HEK293 (cell line): ENCODE results near the gene MTOR.

Experiments
- CTCF ChIA-PET: fragments of 350-600 bp; formaldehyde crosslinking; extraction: SDS; loops from one replicate; lab custom pipeline; 2021; ENCODE audit warnings: antibody characterized with exemption; lab: Yijun Ruan, JAX
- POLR2A ChIA-PET: fragments of 300-600 bp; formaldehyde crosslinking; extraction: SDS; loops from one replicate; lab custom pipeline; 2020; ENCODE audit warnings: antibody characterized with exemption, inconsistent platforms; lab: Yijun Ruan, JAX
- H3K27ac ChIP-seq: fragments of 200-500 bp; sonication (Bioruptor generic); 2 replicates; pipeline ENCODE4 v1.5.1; 2014; ENCODE audit warnings: low read depth, low read length, control low read depth, inconsistent platforms; ENCODE audit errors: extremely low read depth
- H3K36me3 ChIP-seq, 2 experiments: fragments of 200-500 bp in 1 of 2; sonication (Bioruptor generic) in 1 of 2; 1 replicate in 1 of 2; 2 replicates in 1 of 2; pipeline ENCODE4 v1.5.1; 2014 to 2017; ENCODE audit warnings: inconsistent platforms in 2 of 2, low read length in 2 of 2; ENCODE audit not compliant: control insufficient read depth in 2 of 2, insufficient read depth in 1 of 2
- H3K4me1 ChIP-seq: fragments of 200-500 bp; sonication (Bioruptor generic); 2 replicates; pipeline ENCODE4 v1.5.1; 2014; ENCODE audit warnings: mild to moderate bottlenecking, low read length, inconsistent platforms; ENCODE audit not compliant: control insufficient read depth, insufficient read depth
- H3K4me3 ChIP-seq: 2 replicates; pipeline ENCODE4 v1.5.1; 2011; ENCODE audit warnings: low read depth, mild to moderate bottlenecking, control low read depth, low read length, moderate library complexity
- H3K9me3 ChIP-seq: fragments of 200-500 bp; sonication (Bioruptor generic); 2 replicates; pipeline ENCODE4 v1.5.1; 2014; ENCODE audit warnings: low read depth, low read length, inconsistent platforms; ENCODE audit not compliant: control insufficient read depth, insufficient read depth
- AEBP2 ChIP-seq: fragments of 450-650 bp; formaldehyde crosslinking; IDR thresholded peaks from 2 replicates; pipeline ENCODE4 v1.5.1; 2016; ENCODE audit warnings: missing biosample characterization, missing genetic modification characterization, borderline replicate concordance
- EGR2 ChIP-seq: fragments of 450-650 bp; formaldehyde crosslinking; IDR thresholded peaks from 2 replicates; pipeline ENCODE4 v1.5.1; 2016; ENCODE audit warnings: low read depth, missing biosample characterization, missing genetic modification characterization
- KLF7 ChIP-seq: fragments of 450-650 bp; formaldehyde crosslinking; IDR thresholded peaks from 2 replicates; pipeline ENCODE4 v1.5.1; 2016; ENCODE audit warnings: missing biosample characterization, missing genetic modification characterization, borderline replicate concordance
- OVOL3 ChIP-seq: fragments of 450-650 bp; formaldehyde crosslinking; IDR thresholded peaks from 2 replicates; pipeline ENCODE4 v1.5.1; 2016; ENCODE audit warnings: missing biosample characterization, missing genetic modification characterization
- SCRT1 ChIP-seq: fragments of 450-650 bp; formaldehyde crosslinking; IDR thresholded peaks from 2 replicates; pipeline ENCODE4 v1.5.1; 2016; ENCODE audit warnings: missing biosample characterization, missing genetic modification characterization, borderline replicate concordance
- SP2 ChIP-seq: fragments of 450-650 bp; formaldehyde crosslinking; IDR thresholded peaks from 2 replicates; pipeline ENCODE4 v1.5.1; 2016; ENCODE audit warnings: missing biosample characterization, missing genetic modification characterization
- ZNF394 ChIP-seq: fragments of 450-650 bp; formaldehyde crosslinking; IDR thresholded peaks from 2 replicates; pipeline ENCODE4 v1.5.1; 2016; ENCODE audit warnings: missing biosample characterization, missing genetic modification characterization, mild to moderate bottlenecking, moderate library complexity, borderline replicate concordance
- ZNF473 ChIP-seq: fragments of 450-650 bp; formaldehyde crosslinking; IDR thresholded peaks from 2 replicates; pipeline ENCODE4 v1.5.1; 2017; ENCODE audit warnings: missing biosample characterization, missing genetic modification characterization
- ZNF529 ChIP-seq: fragments of 450-650 bp; formaldehyde crosslinking; IDR thresholded peaks from 2 replicates; pipeline ENCODE4 v1.5.1; 2017; ENCODE audit warnings: missing genetic modification characterization, missing biosample characterization; ENCODE audit not compliant: insufficient replicate concordance
- ZNF561 ChIP-seq: fragments of 450-650 bp; IDR thresholded peaks from 2 replicates; pipeline ENCODE4 v1.5.1; 2018; ENCODE audit warnings: missing biosample characterization, missing genetic modification characterization, borderline replicate concordance
- ZNF677 ChIP-seq: fragments of 450-650 bp; IDR thresholded peaks from 2 replicates; pipeline ENCODE4 v1.5.0; 2018; ENCODE audit warnings: missing biosample characterization, mild to moderate bottlenecking, missing genetic modification characterization, moderate library complexity
- ZNF704 ChIP-seq: fragments of 450-650 bp; formaldehyde crosslinking; IDR thresholded peaks from 2 replicates; pipeline ENCODE4 v1.5.1; 2016; ENCODE audit warnings: missing biosample characterization, missing genetic modification characterization
- TF ChIP-seq, protein P1 (sequence below): fragments of 450-650 bp; formaldehyde crosslinking; IDR thresholded peaks from 2 replicates; pipeline ENCODE4 v1.5.1; 2016; ENCODE audit warnings: missing biosample characterization, missing genetic modification characterization
- TF ChIP-seq, protein P2 (sequence below): fragments of 450-650 bp; formaldehyde crosslinking; IDR thresholded peaks from 2 replicates; pipeline ENCODE4 v1.5.0; 2017; ENCODE audit warnings: missing biosample characterization, missing genetic modification characterization, borderline replicate concordance
- TF ChIP-seq, protein P3 (sequence below): fragments of 450-650 bp; formaldehyde crosslinking; IDR thresholded peaks from 2 replicates; pipeline ENCODE4 v1.5.1; 2016; ENCODE audit warnings: missing biosample characterization, missing genetic modification characterization, borderline replicate concordance

MTOR gene

GRCh38 chr1:11284784-11285183, 22.4 kb upstream of the MTOR start:
- ChIA-PET CTCF (interaction anchor here (0.7 kb wide), 1 partner anchor 357 kb away, joined by 3 read pairs; no protein-coding TSS in a partner anchor), POLR2A (interaction anchor here (1.1 kb wide), 1 partner anchor 22 kb away, joined by 3 read pairs; the partner anchor contains the start of gene MTOR)
- H3K4me1 ChIP-seq = no peaks in the 10 kb centered on the region
- H3K4me3 ChIP-seq = no peak overlapping the region
- H3K9me3 ChIP-seq = no peaks in the 10 kb centered on the region
- H3K36me3 ChIP-seq = peaks cover 0 to 59% of the 10 kb centered on the region in 2 experiments; a peak in 2 of 3 replicates
- TF ChIP-seq SCRT1 (tag by site-specific recombination) (no peak), ZNF473 (tag by site-specific recombination) (no peak), ZNF529 (no peak), ZNF677 (tag by site-specific recombination) (no peak), SP2 (no peak), ZNF394 (tag by site-specific recombination) (no peak), AEBP2 (tag by site-specific recombination) (no peak), OVOL3 (tag by site-specific recombination) (no peak), ZNF704 (tag by site-specific recombination) (no peak), KLF7 (no peak), EGR2 (tag by site-specific recombination) (no peak), ZNF561 (tag by site-specific recombination) (no peak)
- TF ChIP-seq, protein P1, sequence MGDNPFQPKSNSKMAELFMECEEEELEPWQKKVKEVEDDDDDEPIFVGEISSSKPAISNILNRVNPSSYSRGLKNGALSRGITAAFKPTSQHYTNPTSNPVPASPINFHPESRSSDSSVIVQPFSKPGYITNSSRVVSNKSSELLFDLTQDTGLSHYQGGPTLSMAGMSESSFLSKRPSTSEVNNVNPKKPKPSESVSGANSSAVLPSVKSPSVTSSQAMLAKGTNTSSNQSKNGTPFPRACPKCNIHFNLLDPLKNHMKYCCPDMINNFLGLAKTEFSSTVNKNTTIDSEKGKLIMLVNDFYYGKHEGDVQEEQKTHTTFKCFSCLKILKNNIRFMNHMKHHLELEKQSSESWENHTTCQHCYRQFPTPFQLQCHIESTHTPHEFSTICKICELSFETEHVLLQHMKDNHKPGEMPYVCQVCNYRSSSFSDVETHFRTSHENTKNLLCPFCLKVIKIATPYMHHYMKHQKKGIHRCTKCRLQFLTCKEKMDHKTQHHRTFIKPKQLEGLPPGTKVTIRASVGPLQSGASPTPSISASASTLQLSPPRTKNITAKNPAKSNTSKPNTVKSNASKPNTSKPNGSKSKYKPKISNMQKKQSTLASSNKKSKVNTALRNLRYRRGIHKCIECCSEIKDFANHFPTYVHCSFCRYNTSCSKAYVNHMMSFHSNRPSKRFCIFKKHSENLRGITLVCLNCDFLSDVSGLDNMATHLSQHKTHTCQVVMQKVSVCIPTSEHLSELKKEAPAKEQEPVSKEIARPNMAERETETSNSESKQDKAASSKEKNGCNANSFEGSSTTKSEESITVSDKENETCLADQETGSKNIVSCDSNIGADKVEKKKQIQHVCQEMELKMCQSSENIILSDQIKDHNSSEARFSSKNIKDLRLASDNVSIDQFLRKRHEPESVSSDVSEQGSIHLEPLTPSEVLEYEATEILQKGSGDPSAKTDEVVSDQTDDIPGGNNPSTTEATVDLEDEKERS (tag by site-specific recombination) = no peak
- TF ChIP-seq, protein P2, sequence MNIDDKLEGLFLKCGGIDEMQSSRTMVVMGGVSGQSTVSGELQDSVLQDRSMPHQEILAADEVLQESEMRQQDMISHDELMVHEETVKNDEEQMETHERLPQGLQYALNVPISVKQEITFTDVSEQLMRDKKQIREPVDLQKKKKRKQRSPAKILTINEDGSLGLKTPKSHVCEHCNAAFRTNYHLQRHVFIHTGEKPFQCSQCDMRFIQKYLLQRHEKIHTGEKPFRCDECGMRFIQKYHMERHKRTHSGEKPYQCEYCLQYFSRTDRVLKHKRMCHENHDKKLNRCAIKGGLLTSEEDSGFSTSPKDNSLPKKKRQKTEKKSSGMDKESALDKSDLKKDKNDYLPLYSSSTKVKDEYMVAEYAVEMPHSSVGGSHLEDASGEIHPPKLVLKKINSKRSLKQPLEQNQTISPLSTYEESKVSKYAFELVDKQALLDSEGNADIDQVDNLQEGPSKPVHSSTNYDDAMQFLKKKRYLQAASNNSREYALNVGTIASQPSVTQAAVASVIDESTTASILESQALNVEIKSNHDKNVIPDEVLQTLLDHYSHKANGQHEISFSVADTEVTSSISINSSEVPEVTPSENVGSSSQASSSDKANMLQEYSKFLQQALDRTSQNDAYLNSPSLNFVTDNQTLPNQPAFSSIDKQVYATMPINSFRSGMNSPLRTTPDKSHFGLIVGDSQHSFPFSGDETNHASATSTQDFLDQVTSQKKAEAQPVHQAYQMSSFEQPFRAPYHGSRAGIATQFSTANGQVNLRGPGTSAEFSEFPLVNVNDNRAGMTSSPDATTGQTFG = no peak
- TF ChIP-seq, protein P3, sequence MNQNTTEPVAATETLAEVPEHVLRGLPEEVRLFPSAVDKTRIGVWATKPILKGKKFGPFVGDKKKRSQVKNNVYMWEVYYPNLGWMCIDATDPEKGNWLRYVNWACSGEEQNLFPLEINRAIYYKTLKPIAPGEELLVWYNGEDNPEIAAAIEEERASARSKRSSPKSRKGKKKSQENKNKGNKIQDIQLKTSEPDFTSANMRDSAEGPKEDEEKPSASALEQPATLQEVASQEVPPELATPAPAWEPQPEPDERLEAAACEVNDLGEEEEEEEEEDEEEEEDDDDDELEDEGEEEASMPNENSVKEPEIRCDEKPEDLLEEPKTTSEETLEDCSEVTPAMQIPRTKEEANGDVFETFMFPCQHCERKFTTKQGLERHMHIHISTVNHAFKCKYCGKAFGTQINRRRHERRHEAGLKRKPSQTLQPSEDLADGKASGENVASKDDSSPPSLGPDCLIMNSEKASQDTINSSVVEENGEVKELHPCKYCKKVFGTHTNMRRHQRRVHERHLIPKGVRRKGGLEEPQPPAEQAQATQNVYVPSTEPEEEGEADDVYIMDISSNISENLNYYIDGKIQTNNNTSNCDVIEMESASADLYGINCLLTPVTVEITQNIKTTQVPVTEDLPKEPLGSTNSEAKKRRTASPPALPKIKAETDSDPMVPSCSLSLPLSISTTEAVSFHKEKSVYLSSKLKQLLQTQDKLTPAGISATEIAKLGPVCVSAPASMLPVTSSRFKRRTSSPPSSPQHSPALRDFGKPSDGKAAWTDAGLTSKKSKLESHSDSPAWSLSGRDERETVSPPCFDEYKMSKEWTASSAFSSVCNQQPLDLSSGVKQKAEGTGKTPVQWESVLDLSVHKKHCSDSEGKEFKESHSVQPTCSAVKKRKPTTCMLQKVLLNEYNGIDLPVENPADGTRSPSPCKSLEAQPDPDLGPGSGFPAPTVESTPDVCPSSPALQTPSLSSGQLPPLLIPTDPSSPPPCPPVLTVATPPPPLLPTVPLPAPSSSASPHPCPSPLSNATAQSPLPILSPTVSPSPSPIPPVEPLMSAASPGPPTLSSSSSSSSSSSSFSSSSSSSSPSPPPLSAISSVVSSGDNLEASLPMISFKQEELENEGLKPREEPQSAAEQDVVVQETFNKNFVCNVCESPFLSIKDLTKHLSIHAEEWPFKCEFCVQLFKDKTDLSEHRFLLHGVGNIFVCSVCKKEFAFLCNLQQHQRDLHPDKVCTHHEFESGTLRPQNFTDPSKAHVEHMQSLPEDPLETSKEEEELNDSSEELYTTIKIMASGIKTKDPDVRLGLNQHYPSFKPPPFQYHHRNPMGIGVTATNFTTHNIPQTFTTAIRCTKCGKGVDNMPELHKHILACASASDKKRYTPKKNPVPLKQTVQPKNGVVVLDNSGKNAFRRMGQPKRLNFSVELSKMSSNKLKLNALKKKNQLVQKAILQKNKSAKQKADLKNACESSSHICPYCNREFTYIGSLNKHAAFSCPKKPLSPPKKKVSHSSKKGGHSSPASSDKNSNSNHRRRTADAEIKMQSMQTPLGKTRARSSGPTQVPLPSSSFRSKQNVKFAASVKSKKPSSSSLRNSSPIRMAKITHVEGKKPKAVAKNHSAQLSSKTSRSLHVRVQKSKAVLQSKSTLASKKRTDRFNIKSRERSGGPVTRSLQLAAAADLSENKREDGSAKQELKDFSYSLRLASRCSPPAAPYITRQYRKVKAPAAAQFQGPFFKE = no peak
- no peak overlapping the region for H3K27ac ChIP-seq
